NCI-H187 treated with DMSO at 0.1 percent for 48 hours (cell line): Measurements from ENCODE around the gene MPRIP.
"Not testable (repeated sequence)": the region's sequence is repeated elsewhere in the genome, so short reads cannot be mapped to it uniquely, and the experiment has no call there.

Experiments used
- DNase-seq: peaks from one replicate; lab custom pipeline; 2025; lab: John Stamatoyannopoulos, UW

MPRIP gene

GRCh38 chr17:17146786-17147406, 104.6 kb downstream of the MPRIP start:
- DNase-seq, result no peak

GRCh38 chr17:17147821-17148220, 105.6 kb downstream of the MPRIP start:
- DNase-seq, result no peak

- DNase-seq, result no peak
Observed at GRCh38 chr17:17149520-17150447, 107.5 kb downstream of the MPRIP start.

- no peak for DNase-seq
Observed at GRCh38 chr17:17150448-17150800, 108.2 kb downstream of the MPRIP start.

GRCh38 chr17:17151055-17151454, 108.8 kb downstream of the MPRIP start:
- no peak for DNase-seq

- no peak for DNase-seq
Observed at GRCh38 chr17:17151541-17151940, 109.3 kb downstream of the MPRIP start.

GRCh38 chr17:17151962-17152361, 109.7 kb downstream of the MPRIP start:
- DNase-seq, result no peak

- DNase-seq, result no peak
Observed at GRCh38 chr17:17152385-17152784, 110.1 kb downstream of the MPRIP start.

GRCh38 chr17:17153071-17153470, 110.8 kb downstream of the MPRIP start:
- no peak for DNase-seq

GRCh38 chr17:17153709-17154108, 111.5 kb downstream of the MPRIP start:
- DNase-seq, result no peak

GRCh38 chr17:17154556-17154955, 112.3 kb downstream of the MPRIP start:
- DNase-seq, result no peak

- DNase-seq, result no peak
Observed at GRCh38 chr17:17154981-17155380, 112.7 kb downstream of the MPRIP start.

GRCh38 chr17:17155568-17155967, 113.3 kb downstream of the MPRIP start:
- no peak for DNase-seq

GRCh38 chr17:17156107-17156506, 113.8 kb downstream of the MPRIP start:
- DNase-seq, result no peak

- no peak for DNase-seq
Observed at GRCh38 chr17:17156511-17156910, 114.3 kb downstream of the MPRIP start.

GRCh38 chr17:17157041-17157440, 114.8 kb downstream of the MPRIP start:
- DNase-seq, result no peak

- not testable (repeated sequence) for DNase-seq
Observed at GRCh38 chr17:17158506-17158905, 116.2 kb downstream of the MPRIP start.

- DNase-seq, result no peak
Observed at GRCh38 chr17:17159571-17159970, 117.3 kb downstream of the MPRIP start.

- no peak for DNase-seq
Observed at GRCh38 chr17:17161121-17161520, 118.9 kb downstream of the MPRIP start.

- no peak for DNase-seq
Observed at GRCh38 chr17:17161759-17162158, 119.5 kb downstream of the MPRIP start.

GRCh38 chr17:17164156-17164555, 121.9 kb downstream of the MPRIP start:
- DNase-seq, result no peak

- DNase-seq, result no peak
Observed at GRCh38 chr17:17164676-17165075, 122.4 kb downstream of the MPRIP start.

GRCh38 chr17:17165666-17166308, 123.5 kb downstream of the MPRIP start:
- DNase-seq, result no peak
